A549 (cell line): Measurements from ENCODE around the gene ACTG2.

Source experiments
- BHLHE40 ChIP-seq: IDR thresholded peaks from 2 replicates; pipeline ENCODE4 v1.6.1; 2012; ENCODE audit warnings: low read depth, low read length, inconsistent platforms
- EHF ChIP-seq: fragments of 250-450 bp; sonication (Bioruptor Pico); IDR thresholded peaks from 2 replicates; pipeline ENCODE4 v1.5.0; 2020; ENCODE audit warnings: mild to moderate bottlenecking
- EP300 ChIP-seq, 2 experiments: fragments of >200 bp; sonication (Bioruptor Twin); formaldehyde crosslinking; IDR thresholded peaks; 2 replicates in 1 of 2; 3 replicates in 1 of 2; pipeline ENCODE4 v1.6.1; 2016 to 2017
- GATA3 ChIP-seq: IDR thresholded peaks from 2 replicates; pipeline ENCODE4 v1.6.1; 2012; ENCODE audit warnings: borderline replicate concordance
- HOXB5 ChIP-seq: fragments of 250-450 bp; sonication (Bioruptor Pico); IDR thresholded peaks from 2 replicates; pipeline ENCODE4 v1.5.0; 2020; ENCODE audit warnings: mild to moderate bottlenecking, moderate library complexity
- KDM1A ChIP-seq: fragments of 200-600 bp; sonication (generic); IDR thresholded peaks from 2 replicates; pipeline ENCODE4 v1.6.1; 2016; ENCODE audit warnings: low read depth, mild to moderate bottlenecking
- RAD21 ChIP-seq, 2 experiments: fragments of >200 bp in 1 of 2; sonication (Bioruptor Twin) in 1 of 2; formaldehyde crosslinking in 1 of 2; IDR thresholded peaks in 1 of 2; conservative IDR thresholded peaks in 1 of 2; 2 replicates in 1 of 2; 3 replicates in 1 of 2; pipeline ENCODE4 v1.6.1; 2012 to 2018; ENCODE audit warnings: inconsistent platforms in 1 of 2
- RCOR1 ChIP-seq: fragments of 150-350 bp; IDR thresholded peaks from 2 replicates; pipeline ENCODE4 v1.6.1; 2014; ENCODE audit warnings: antibody characterized with exemption, low read length, low read depth
- TF ChIP-seq, protein P1 (sequence below): IDR thresholded peaks from 2 replicates; pipeline ENCODE4 v1.6.1; 2012
- TF ChIP-seq, protein P2 (sequence below): fragments of >200 bp; sonication (Bioruptor Twin); formaldehyde crosslinking; IDR thresholded peaks from 3 replicates; pipeline ENCODE4 v1.5.1; 2016

DNA sequence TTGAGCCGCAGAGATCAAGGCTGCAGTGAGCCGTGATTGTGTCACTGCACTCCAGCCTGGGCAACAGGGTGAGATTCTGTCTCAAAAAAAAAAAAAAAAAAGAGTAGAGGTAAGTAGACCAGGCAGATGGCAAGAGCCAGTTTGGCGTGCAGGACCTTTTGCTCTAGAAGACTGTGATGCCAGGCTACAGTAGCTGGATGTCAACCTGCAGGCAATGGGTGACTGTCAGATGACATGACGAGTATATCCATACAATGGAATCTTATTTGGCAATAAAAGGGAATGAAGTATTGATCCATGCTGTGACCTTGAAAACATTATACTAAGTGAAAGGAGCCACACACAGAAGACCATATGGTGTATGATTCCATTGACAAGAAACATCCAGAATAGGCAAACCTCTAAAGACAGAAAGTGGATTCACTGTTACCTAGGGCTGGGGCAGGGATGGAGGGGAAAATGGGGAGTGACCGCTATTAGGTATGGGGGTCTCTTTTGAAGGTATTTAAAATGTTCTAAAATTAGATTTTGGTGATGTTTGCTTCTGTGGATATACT, 22.7 kb downstream of the ACTG2 start:
- TF ChIP-seq RAD21 (conservative IDR thresholded peaks at IDR 0.05 in 1 of 2, IDR thresholded peaks at IDR 0.05 in 1 of 2) (no peak), EP300 (IDR thresholded peaks at IDR 0.05) (no peak), KDM1A (no peak), EHF (CRISPR knock-in tag) (no peak), HOXB5 (no peak), BHLHE40 (no peak), GATA3 (no peak), RCOR1 (no peak)
- TF ChIP-seq, protein P1, sequence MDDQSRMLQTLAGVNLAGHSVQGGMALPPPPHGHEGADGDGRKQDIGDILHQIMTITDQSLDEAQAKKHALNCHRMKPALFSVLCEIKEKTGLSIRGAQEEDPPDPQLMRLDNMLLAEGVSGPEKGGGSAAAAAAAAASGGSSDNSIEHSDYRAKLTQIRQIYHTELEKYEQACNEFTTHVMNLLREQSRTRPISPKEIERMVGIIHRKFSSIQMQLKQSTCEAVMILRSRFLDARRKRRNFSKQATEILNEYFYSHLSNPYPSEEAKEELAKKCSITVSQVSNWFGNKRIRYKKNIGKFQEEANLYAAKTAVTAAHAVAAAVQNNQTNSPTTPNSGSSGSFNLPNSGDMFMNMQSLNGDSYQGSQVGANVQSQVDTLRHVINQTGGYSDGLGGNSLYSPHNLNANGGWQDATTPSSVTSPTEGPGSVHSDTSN: no peak
- TF ChIP-seq, protein P2, sequence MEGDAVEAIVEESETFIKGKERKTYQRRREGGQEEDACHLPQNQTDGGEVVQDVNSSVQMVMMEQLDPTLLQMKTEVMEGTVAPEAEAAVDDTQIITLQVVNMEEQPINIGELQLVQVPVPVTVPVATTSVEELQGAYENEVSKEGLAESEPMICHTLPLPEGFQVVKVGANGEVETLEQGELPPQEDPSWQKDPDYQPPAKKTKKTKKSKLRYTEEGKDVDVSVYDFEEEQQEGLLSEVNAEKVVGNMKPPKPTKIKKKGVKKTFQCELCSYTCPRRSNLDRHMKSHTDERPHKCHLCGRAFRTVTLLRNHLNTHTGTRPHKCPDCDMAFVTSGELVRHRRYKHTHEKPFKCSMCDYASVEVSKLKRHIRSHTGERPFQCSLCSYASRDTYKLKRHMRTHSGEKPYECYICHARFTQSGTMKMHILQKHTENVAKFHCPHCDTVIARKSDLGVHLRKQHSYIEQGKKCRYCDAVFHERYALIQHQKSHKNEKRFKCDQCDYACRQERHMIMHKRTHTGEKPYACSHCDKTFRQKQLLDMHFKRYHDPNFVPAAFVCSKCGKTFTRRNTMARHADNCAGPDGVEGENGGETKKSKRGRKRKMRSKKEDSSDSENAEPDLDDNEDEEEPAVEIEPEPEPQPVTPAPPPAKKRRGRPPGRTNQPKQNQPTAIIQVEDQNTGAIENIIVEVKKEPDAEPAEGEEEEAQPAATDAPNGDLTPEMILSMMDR: no peak
